ENCODE data around the gene CD6. TPM values are rescaled to one million over a fixed set of nuclear protein-coding genes. Genes with fewer than 3 reads are reported as not detected.

CD6 gene
- polyA plus RNA-seq, 6 donors from 2014 or later, result 6.4 to 25.2 (median 10.8) TPM

GRCh38 chr11:61042961-61043540, 71.6 kb downstream of the CD6 start:
- H3K27ac Mint-ChIP-seq, result peak overlapping the region in 4 of 6 donors; percentile 62 to 95 (median 76)
- peaks cover 18 to 32% (median 20%) of the 10 kb centered on the region in 3 donors for H3K4me1 Mint-ChIP-seq
- H3K36me3 Mint-ChIP-seq, result no peaks in the 10 kb centered on the region
- H3K4me3 Mint-ChIP-seq, result peak overlapping the region in 6 of 8 donors; percentile 9 to 81 (median 39)
- H3K9me3 Mint-ChIP-seq, result no peaks in the 10 kb centered on the region
- no peaks in the 10 kb centered on the region for H3K27me3 Mint-ChIP-seq
- ATAC-seq (ENCODE audit: low read depth in 2 of 2) (peak; percentile 22 to 57), DNase-seq (no peak)

- no peak for ATAC-seq (ENCODE audit: low read depth in 2 of 2)
- no peaks in the 10 kb centered on the region for H3K9me3 Mint-ChIP-seq
- no peaks in the 10 kb centered on the region for H3K27me3 Mint-ChIP-seq
- DNase-seq, result no peak
- no peaks in the 10 kb centered on the region for H3K36me3 Mint-ChIP-seq
- no peak overlapping the region for H3K4me3 Mint-ChIP-seq
- peaks cover 21 to 35% (median 22%) of the 10 kb centered on the region in 3 donors for H3K4me1 Mint-ChIP-seq
- peak overlapping the region in 1 of 6 donors; percentile 16 for H3K27ac Mint-ChIP-seq
Measured at GRCh38 chr11:61045271-61045670, 73.8 kb downstream of the CD6 start.

GRCh38 chr11:61046833-61047232, 75.4 kb downstream of the CD6 start:
- DNase-seq (no peak), ATAC-seq (ENCODE audit: low read depth in 2 of 2) (no peak)
- Mint-ChIP-seq H3K4me3 (no peak overlapping the region), H3K27me3 (no peaks in the 10 kb centered on the region), H3K36me3 (no peaks in the 10 kb centered on the region), H3K4me1 (peaks cover 17 to 21% (median 18%) of the 10 kb centered on the region in 3 donors), H3K9me3 (peaks cover 0 to 2% (median 0%) of the 10 kb centered on the region in 7 donors), H3K27ac (no peak overlapping the region)

GRCh38 chr11:61048368-61049062, 77.0 kb downstream of the CD6 start:
- DNase-seq (no peak), ATAC-seq (ENCODE audit: low read depth in 2 of 2) (no peak)
- Mint-ChIP-seq H3K36me3 (no peaks in the 10 kb centered on the region), H3K4me1 (peaks cover 5 to 16% (median 14%) of the 10 kb centered on the region in 3 donors), H3K27me3 (no peaks in the 10 kb centered on the region), H3K9me3 (peaks cover 0 to 2% (median 0%) of the 10 kb centered on the region in 7 donors), H3K4me3 (no peak overlapping the region), H3K27ac (peak overlapping the region in 1 of 6 donors; percentile 63)

GRCh38 chr11:61049063-61049377, 77.5 kb downstream of the CD6 start:
- peaks cover 0 to 2% (median 0%) of the 10 kb centered on the region in 7 donors for H3K9me3 Mint-ChIP-seq

GRCh38 chr11:61049859-61050258, 78.4 kb downstream of the CD6 start:
- Mint-ChIP-seq H3K9me3 (peaks cover 0 to 2% (median 0%) of the 10 kb centered on the region in 7 donors), H3K27me3 (no peaks in the 10 kb centered on the region), H3K36me3 (no peaks in the 10 kb centered on the region), H3K4me3 (no peak overlapping the region), H3K27ac (peak overlapping the region in 2 of 6 donors; percentile 66 to 84), H3K4me1 (peaks cover 5 to 18% (median 18%) of the 10 kb centered on the region in 3 donors)
- ATAC-seq (ENCODE audit: low read depth in 2 of 2), result no peak
- no peak for DNase-seq

More at GRCh38 chr11:61049063-61049377, 77.5 kb downstream of the CD6 start:
- peaks cover 5 to 18% (median 18%) of the 10 kb centered on the region in 3 donors for H3K4me1 Mint-ChIP-seq
- H3K27ac Mint-ChIP-seq, result peak overlapping the region in 1 of 6 donors; percentile 63
- DNase-seq, result no peak
- no peak for ATAC-seq (ENCODE audit: low read depth in 2 of 2)
- no peaks in the 10 kb centered on the region for H3K27me3 Mint-ChIP-seq
- no peaks in the 10 kb centered on the region for H3K36me3 Mint-ChIP-seq
- H3K4me3 Mint-ChIP-seq, result no peak overlapping the region

- ATAC-seq (ENCODE audit: low read depth in 2 of 2), result no peak
- no peaks in the 10 kb centered on the region for H3K36me3 Mint-ChIP-seq
- peaks cover 5 to 18% (median 18%) of the 10 kb centered on the region in 3 donors for H3K4me1 Mint-ChIP-seq
- H3K4me3 Mint-ChIP-seq, result no peak overlapping the region
- peak overlapping the region in 2 of 6 donors; percentile 5 to 18 for H3K27ac Mint-ChIP-seq
- H3K27me3 Mint-ChIP-seq, result no peaks in the 10 kb centered on the region
- peaks cover 0 to 2% (median 0%) of the 10 kb centered on the region in 7 donors for H3K9me3 Mint-ChIP-seq
- no peak for DNase-seq
Measured at GRCh38 chr11:61052182-61052972, 80.9 kb downstream of the CD6 start.

GRCh38 chr11:61053191-61053590, 81.7 kb downstream of the CD6 start:
- Mint-ChIP-seq H3K27me3 (no peaks in the 10 kb centered on the region), H3K4me1 (peaks cover 5 to 18% (median 18%) of the 10 kb centered on the region in 3 donors), H3K36me3 (no peaks in the 10 kb centered on the region), H3K4me3 (no peak overlapping the region), H3K9me3 (peaks cover 0 to 2% (median 0%) of the 10 kb centered on the region in 7 donors), H3K27ac (no peak overlapping the region)
- DNase-seq, result no peak
- ATAC-seq (ENCODE audit: low read depth in 2 of 2), result no peak

- Mint-ChIP-seq H3K9me3 (peaks cover 0 to 2% (median 0%) of the 10 kb centered on the region in 7 donors), H3K4me1 (peaks cover 0 to 18% (median 11%) of the 10 kb centered on the region in 3 donors), H3K4me3 (no peak overlapping the region), H3K36me3 (no peaks in the 10 kb centered on the region), H3K27me3 (no peaks in the 10 kb centered on the region), H3K27ac (peak overlapping the region in 1 of 6 donors; percentile 36)
- DNase-seq (no peak), ATAC-seq (ENCODE audit: low read depth in 2 of 2) (no peak)
Measured at GRCh38 chr11:61054513-61054912, 83.0 kb downstream of the CD6 start.

GRCh38 chr11:61054927-61055562, 83.6 kb downstream of the CD6 start:
- peaks cover 0 to 14% (median 11%) of the 10 kb centered on the region in 3 donors for H3K4me1 Mint-ChIP-seq
- H3K4me3 Mint-ChIP-seq, result no peak overlapping the region
- peak overlapping the region in 1 of 6 donors; percentile 53 for H3K27ac Mint-ChIP-seq
- peaks cover 0 to 2% (median 0%) of the 10 kb centered on the region in 7 donors for H3K9me3 Mint-ChIP-seq
- no peaks in the 10 kb centered on the region for H3K27me3 Mint-ChIP-seq
- no peaks in the 10 kb centered on the region for H3K36me3 Mint-ChIP-seq
- DNase-seq (no peak), ATAC-seq (ENCODE audit: low read depth in 2 of 2) (no peak)

GRCh38 chr11:61055776-61056175, 84.3 kb downstream of the CD6 start:
- no peak for DNase-seq
- Mint-ChIP-seq H3K36me3 (no peaks in the 10 kb centered on the region), H3K27me3 (no peaks in the 10 kb centered on the region), H3K27ac (peak overlapping the region in 1 of 6 donors; percentile 15), H3K9me3 (peaks cover 0 to 2% (median 0%) of the 10 kb centered on the region in 7 donors), H3K4me1 (peaks cover 0 to 16% (median 15%) of the 10 kb centered on the region in 3 donors), H3K4me3 (no peak overlapping the region)
- ATAC-seq (ENCODE audit: low read depth in 2 of 2), result no peak

GRCh38 chr11:61056571-61056970, 85.1 kb downstream of the CD6 start:
- Mint-ChIP-seq H3K27ac (no peak overlapping the region), H3K4me3 (no peak overlapping the region), H3K36me3 (no peaks in the 10 kb centered on the region), H3K27me3 (no peaks in the 10 kb centered on the region), H3K4me1 (peaks cover 6 to 23% (median 22%) of the 10 kb centered on the region in 3 donors), H3K9me3 (no peaks in the 10 kb centered on the region)
- no peak for ATAC-seq (ENCODE audit: low read depth in 2 of 2)
- DNase-seq, result no peak

GRCh38 chr11:61056981-61057380, 85.5 kb downstream of the CD6 start:
- Mint-ChIP-seq H3K36me3 (no peaks in the 10 kb centered on the region), H3K27ac (peak overlapping the region in 1 of 6 donors; percentile 22), H3K4me3 (no peak overlapping the region), H3K27me3 (no peaks in the 10 kb centered on the region), H3K4me1 (peaks cover 10 to 27% (median 26%) of the 10 kb centered on the region in 3 donors), H3K9me3 (no peaks in the 10 kb centered on the region)
- ATAC-seq (ENCODE audit: low read depth in 2 of 2), result no peak
- no peak for DNase-seq
